Central memory CD4-positive, alpha-beta T cell (primary cell): Measurements from ENCODE around the gene MYO3B.
"Not testable (repeated sequence)": the region's sequence is repeated elsewhere in the genome, so short reads cannot be mapped to it uniquely, and the experiment has no call there.

Source experiments
- DNase-seq: peaks from one replicate; pipeline ENCODE4 v3.0.0; 2022

MYO3B gene

GRCh38 chr2:170651624-170652325, 473.8 kb downstream of the MYO3B start:
- peak; percentile 82 for DNase-seq

GRCh38 chr2:170652637-170653417, 474.9 kb downstream of the MYO3B start:
- no peak for DNase-seq

- DNase-seq = no peak
Observed at GRCh38 chr2:170656669-170657068, 478.7 kb downstream of the MYO3B start.

GRCh38 chr2:170660409-170660808, 482.5 kb downstream of the MYO3B start:
- no peak for DNase-seq

GRCh38 chr2:170665743-170666142, 487.8 kb downstream of the MYO3B start:
- no peak for DNase-seq

GRCh38 chr2:170669909-170670308, 492.0 kb downstream of the MYO3B start:
- DNase-seq = no peak

- no peak for DNase-seq
Observed at GRCh38 chr2:170670651-170671050, 492.7 kb downstream of the MYO3B start.

GRCh38 chr2:170671079-170671478, 493.1 kb downstream of the MYO3B start:
- no peak for DNase-seq

GRCh38 chr2:170674282-170674681, 496.3 kb downstream of the MYO3B start:
- DNase-seq = not testable (repeated sequence)

GRCh38 chr2:170675701-170676100, 497.8 kb downstream of the MYO3B start:
- no peak for DNase-seq

GRCh38 chr2:170679607-170680079, 501.7 kb downstream of the MYO3B start:
- DNase-seq = no peak

- DNase-seq = no peak
Observed at GRCh38 chr2:170680172-170680941, 502.4 kb downstream of the MYO3B start.

- no peak for DNase-seq
Observed at GRCh38 chr2:170681311-170681710, 503.4 kb downstream of the MYO3B start.

GRCh38 chr2:170685591-170685990, 507.6 kb downstream of the MYO3B start:
- DNase-seq = no peak

- DNase-seq = no peak
Observed at GRCh38 chr2:170689481-170689880, 511.5 kb downstream of the MYO3B start.

GRCh38 chr2:170690640-170691039, 512.7 kb downstream of the MYO3B start:
- DNase-seq = no peak

GRCh38 chr2:170694316-170694715, 516.4 kb downstream of the MYO3B start:
- DNase-seq = no peak

GRCh38 chr2:170695521-170696410, 517.8 kb downstream of the MYO3B start:
- DNase-seq = no peak

- DNase-seq = no peak
Observed at GRCh38 chr2:170696948-170697347, 519.0 kb downstream of the MYO3B start.

- no peak for DNase-seq
Observed at GRCh38 chr2:170701011-170701410, 523.1 kb downstream of the MYO3B start.

GRCh38 chr2:170703776-170704476, 526.0 kb downstream of the MYO3B start:
- DNase-seq = no peak
